Stimulated activated CD8-positive, alpha-beta memory T cell treated with anti-CD3 and anti-CD28 coated beads, Interleukin-2, amount 100 ng/mL, for 48 hours (primary cell): ENCODE data around the gene ANGEL1.

Experiments
- DNase-seq, 2 donors: peaks; one replicate each; pipeline ENCODE4 v3.0.0-alpha.2; 2020; ENCODE audit warnings: low read depth in 2 of 2

Gene ANGEL1

DNA sequence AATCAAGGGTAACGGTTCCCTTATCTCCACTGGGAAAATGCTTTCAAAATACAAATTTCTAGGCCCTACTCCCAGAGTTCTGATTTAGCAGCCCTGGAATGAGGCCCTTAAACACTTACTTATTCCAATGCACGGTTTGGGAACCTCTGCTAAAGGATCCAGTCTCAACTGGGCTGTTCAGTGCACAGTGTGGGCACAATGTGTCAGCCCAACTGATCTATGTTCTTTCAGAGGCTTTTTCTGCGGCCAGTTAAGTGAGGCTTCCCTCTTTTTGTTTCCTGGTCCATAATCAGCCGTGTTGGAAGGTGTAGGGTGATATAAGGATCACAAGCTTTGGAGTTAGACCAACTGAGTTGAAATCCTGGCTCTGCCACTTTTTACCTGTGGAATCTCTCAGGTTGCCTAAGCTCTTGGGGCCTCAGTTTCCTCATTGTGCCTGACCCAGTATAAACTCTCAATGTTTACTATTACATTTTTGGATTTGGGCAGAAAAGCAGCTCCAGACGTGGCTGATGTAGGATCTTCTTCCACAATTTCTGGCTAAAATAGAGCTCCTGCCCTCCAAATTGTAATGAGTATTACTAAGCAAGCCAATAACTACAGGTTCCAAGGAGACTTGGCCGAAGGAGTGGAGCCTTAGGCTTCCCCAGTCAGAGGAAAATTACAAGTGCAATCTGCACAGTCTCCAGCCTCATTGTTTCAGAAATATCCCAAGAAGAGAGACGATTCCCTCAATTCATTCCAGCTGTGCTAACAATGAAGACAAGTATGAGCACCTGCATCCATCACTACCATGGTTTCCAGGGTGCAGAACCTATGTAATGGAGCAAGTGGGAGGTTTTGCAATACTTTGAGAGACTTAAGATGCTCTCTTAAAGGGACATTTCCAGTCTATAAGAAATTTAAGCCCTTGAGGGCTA is 2.3 kb upstream of the ANGEL1 start:
- DNase-seq: no peak

DNA sequence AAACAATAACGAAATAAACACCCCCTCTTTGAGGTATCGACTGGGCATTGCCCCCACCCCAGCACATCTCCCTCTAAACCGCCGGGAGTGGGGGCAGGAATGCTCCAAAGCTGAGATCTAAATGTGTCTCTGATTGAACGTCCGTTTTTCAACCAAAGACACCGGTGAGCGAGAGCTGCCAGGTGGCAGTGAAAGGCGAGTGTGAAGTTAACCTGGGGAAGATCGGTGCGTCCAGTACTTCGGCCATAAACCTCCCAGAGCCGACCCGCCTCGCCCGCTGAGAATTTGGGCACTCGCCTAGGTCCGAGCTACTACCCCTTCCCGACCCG is 625 bp downstream of the ANGEL1 start:
- DNase-seq: no peak

DNA sequence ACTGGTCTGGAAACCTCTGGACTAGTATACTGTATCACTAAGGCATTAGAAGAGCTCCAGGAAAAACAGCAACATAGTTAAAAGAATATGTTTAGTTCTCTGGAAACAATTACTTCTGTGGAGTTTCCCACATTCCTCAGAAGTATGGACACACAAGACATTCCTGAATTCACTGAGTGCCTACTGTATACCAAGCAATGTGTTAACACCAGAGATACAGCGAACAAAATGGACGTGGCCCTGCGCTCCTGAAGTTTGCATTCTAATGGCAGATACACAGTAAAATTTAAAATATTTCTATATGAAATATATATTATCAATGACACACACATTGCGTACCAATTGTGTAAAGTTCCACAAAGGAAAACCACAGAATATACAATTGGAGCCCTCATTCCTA is 1.1 kb downstream of the ANGEL1 start:
- DNase-seq: no peak

DNA sequence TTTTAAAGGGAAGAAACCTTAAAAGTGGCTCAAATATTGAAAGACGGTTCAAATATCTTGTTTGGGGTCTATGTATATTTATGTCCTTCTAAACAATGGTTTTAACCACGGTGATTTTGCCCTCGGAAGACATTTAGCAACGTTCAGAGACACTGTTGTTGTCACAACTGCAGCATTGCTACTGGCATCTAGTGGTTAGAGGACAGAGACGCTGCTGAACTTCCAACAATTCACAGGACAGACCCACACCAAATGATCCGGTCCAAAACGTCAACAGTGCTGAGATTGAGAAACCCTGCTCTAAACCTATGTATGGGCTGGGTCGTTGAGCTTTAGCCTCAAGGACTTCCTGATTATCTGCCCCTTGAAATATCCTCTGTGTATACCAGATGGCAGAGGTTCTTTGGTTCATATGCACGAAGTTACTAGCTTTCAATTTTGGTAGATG is 1.7 kb downstream of the ANGEL1 start:
- no peak for DNase-seq

DNA sequence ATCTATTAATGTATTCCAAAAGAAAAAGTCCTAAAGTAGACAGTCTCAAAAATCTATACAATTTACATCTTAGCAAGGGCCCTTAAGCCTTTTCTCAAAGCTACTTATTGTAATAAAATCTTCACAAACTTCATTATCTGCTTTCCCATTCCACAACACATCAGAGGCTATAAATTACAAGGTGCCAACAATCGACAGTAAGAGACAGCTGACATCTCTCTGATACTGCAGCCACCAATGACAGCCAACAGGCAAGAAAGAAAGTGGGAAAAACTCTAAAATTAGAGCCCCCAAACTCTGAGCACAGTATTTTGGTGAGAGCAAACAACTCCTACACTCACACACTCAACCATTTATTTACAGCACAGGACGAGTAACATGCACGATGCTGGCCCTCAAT is 2.2 kb downstream of the ANGEL1 start:
- no peak for DNase-seq

DNA sequence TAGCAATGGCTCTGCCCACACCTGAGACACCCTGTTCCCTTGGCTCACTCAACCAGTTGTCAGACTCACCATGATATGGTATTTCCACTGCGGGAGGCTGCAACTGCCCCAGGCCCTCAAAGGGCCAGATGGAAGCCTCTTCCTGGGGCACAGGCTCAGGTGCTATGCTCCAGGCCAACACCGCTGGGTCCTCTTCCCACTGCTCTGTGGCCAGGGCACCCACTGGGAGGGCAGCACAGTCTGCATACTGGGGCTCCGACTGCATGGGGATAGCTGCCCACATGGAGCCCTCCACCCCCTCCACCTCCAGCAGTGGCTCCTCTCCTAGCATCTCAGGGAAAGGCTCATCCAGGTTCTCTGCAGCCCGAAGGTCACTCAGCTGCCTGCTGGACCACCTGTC is 3.7 kb downstream of the ANGEL1 start:
- no peak for DNase-seq

DNA sequence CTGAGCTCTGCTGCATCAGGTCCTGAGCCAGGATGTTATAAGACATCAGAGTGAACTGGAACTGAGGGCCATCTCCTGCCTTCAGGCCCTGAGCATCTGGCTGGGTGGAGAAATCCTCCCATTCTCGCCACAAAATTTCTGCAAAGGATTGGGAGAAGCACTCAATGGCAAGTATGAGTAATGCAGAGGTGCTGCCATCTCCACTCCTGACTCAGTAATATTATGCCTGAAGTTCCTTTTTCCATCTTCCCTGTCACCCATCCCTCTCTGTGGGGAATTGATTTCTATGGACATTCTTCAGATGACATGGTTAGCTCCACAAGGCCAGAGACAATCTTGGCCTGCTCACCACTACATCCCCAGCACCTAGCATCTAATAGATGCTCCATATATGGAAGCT is 4.7 kb downstream of the ANGEL1 start:
- DNase-seq: no peak

DNA sequence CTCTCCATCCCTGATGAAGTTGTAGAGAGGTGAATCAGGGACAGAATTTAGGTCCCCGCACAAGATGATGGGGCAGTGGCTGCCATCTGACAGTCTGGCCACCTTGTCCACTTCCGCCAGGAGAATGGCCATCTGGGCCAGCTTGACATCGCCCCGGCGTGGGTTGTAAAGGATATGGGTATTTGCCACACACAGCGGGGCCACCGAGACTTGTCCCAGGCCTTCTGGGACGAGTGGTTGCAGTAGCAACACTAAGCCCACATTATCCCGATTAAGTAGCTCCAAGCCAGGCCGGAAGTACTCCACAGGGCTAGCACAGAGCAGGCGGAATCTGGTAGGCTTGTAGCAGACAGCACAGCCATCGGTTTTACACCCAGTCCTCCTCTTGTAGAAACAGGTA is 6.2 kb downstream of the ANGEL1 start:
- no peak for DNase-seq

DNA sequence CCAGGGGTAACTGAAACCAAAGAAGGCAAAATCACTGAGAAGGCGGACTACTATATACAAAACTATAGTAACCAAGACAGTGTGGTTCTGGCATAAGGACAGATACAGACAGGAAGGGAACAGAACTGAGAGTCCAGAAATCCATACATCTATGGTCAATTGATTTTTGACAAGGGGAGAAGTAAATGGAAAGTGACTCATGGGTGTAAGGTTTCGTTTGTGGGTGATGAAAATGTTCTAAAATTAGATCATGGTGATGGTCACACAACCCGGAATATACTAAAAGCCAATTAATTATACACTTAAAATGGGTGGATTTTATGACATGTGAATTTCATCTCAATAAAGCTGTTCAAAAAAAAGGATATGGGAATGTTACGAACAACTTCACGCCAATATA is 18.7 kb downstream of the ANGEL1 start:
- no peak for DNase-seq

DNA sequence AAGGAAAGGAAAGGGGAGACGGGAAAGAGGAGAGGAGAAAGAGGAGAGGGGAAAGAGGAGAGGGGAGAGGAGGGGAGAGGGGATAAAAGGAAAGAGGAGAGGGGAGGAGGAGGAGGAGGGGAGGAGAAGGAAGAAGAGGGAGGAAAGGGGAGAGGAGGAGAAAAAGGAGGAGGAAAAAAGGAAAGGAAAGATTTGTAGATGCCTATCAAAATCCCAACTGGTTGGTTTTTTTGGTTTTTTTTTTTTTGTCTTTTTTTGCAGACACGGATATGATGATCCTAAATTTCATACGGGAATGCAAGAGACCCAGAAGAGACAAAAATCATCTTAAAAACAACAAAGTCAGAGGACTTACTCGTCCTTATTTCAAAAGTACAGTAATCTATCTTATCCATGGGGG is 19.4 kb downstream of the ANGEL1 start:
- DNase-seq: no peak

DNA sequence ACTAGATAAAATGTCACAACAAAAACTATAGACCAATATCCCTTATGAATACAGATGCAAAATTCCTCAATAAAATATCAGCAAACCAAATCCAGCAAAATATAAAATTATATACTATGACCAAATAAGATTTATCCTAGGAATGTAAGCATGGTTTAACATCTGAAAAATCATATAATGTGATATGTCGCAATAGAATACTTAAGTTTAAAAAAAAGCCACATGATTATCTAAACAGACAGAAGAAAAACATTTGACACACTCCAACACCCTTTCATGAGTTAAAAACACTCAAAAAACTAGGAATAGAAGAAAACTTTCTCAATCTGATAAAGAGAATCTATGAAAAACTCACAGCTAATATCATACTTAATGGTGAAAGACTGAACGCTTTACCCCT is 20.3 kb downstream of the ANGEL1 start:
- no peak for DNase-seq

DNA sequence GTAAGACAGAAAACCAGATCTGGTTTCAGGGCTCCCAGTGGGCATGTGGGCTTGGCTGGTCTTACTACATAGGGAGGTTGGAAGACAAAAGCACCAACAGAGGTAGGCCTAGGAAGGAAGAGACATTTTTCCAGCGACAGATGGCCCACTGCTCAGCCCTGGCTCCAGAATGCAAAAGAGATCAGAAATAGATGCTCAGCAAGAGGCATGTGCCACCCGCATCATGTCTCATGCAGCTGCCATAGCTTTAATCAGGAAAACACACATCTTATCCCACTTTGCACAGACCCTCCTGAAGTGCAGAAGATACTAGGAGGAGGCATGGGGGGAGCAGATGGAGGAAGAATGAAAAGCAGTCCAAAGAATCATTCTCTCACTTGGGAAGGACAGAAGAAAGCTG is 26.1 kb downstream of the ANGEL1 start:
- DNase-seq: no peak

DNA sequence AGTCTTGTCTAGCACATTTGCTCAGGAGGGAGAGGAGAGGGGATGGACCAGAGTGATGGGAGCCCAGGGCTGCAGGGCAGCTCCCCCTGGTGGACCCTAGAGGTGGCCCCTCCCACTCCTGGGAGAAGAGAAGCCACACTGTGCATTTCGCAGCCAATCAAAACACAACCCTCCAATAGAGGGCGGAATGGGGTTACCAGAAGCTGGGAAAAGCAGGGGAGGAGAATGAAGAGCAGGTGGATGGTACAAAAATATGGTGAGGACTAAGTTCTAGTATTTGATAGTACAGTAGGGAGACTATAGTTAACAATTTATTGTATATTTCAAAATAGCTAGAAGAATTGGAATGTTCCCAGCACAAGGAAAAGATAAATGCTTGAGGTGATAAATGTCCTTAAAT is 27.8 kb downstream of the ANGEL1 start:
- peak; percentile 43 to 49 for DNase-seq

DNA sequence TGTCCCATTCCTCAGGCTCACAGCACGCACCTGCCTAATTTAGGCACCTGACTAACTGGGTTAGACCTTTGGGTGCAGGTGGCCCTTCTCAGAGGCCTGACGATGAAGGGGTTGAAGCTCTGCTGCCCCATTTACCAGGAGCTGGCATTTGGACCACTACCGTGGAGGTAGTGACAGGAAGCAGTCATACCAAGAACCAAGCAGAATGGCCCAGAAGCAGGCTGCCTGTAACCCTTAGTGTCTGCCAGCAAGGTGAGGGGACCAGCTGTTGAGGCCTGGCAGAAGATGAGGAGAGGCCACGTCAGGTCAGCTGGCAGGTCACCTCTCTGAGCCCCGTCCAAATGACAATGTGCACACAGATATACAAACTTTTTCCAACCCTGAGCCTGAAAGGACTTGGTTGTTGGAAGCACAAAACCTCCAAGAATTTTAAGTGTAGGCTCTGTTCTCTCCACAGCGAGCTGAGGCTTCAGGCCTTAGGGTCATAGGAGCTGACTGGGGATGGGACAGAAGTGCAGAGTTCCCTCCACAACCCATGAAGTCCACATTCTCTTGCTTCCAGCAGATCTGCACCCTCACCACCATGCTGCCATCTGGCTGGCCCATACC is 28.3 kb downstream of the ANGEL1 start:
- DNase-seq: no peak

DNA sequence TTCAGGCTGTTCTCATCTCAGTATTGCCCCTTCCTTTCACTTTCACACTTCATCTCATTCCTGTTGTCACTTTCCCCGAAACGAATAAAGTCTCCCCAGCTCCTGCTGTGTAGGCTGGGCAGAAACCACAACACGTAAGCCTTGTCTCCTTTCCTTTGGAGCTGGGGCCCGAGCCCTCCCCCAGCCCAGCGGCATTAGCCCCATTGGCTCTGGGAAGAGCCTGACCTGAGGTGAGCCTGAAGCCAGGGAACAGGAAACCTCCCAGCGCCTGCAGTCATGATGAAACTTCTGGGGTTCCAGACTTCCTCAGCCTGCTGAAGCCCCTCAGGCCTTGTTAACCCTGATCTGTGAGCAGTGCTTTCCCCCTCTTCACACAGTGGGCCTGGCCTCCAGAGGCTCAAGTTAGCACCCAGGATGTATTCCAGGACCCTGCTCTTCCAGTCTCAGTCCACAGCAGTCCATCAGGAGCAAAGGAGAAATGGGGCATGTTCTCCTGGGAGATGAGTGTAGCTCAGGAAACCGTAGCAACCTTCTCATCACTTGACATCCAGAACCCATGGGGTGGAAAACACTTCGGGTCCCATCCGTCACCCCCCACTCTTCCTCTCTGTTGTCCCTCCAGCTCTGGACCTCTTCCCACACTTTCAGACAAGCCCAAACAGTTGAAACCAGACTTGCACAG is 29.7 kb downstream of the ANGEL1 start:
- DNase-seq: no peak

DNA sequence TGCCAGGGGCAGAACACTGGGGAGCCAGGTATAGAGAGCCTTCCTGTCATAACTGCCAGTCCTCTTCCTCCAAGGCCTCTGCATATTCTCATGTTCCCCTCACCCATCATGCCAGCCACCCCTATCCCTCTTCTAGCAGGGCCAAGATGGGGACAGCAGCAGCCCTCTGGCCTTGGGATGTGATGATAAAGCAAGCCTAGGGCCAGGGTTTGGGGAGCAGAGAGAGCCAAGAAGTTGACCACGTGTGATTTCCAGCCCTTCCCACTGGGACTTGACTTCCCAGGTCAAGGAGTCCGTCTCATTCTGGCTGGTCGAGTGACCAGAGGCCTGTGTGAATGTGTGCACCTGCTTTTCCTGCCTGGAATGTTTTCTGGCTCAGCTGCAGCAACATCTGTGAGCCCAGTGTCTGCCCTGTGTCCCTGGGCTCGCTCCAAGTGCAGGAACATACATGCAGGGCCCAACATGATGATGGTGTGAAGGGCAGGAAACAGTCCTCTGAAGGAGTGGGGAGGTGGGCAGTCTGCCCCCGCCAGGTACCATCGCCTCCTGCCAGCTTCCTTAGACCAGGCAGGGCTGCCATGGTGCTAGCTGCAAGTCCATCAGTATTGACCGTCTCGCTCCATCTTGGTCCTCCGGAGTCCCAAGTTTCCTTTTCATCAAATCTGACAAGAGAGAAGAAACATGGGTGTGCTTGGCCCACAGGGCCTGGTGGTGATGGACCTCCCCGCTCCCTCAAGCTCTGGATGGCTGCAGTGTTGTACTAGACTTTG is 30.4 kb downstream of the ANGEL1 start:
- no peak for DNase-seq

DNA sequence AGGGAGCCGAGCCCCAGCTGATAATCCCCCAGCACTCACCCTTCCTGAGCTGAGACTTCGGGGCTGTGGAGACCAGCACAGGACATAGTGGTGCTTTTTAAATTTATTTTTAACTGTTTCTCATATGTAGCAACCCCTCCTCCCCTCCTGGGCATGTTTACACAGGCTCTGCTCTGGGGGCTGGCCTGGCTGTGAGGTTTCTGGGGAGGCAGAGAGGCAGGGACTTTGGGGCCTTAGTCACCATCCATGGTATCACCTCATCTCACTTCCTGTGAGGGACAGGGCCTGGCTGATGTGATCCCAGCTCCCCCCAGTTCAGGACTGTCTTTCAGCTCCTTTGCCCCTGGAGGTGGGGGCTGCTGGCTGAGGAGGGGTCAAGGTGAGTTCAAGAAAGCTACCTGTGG is 31.0 kb downstream of the ANGEL1 start:
- no peak for DNase-seq

DNA sequence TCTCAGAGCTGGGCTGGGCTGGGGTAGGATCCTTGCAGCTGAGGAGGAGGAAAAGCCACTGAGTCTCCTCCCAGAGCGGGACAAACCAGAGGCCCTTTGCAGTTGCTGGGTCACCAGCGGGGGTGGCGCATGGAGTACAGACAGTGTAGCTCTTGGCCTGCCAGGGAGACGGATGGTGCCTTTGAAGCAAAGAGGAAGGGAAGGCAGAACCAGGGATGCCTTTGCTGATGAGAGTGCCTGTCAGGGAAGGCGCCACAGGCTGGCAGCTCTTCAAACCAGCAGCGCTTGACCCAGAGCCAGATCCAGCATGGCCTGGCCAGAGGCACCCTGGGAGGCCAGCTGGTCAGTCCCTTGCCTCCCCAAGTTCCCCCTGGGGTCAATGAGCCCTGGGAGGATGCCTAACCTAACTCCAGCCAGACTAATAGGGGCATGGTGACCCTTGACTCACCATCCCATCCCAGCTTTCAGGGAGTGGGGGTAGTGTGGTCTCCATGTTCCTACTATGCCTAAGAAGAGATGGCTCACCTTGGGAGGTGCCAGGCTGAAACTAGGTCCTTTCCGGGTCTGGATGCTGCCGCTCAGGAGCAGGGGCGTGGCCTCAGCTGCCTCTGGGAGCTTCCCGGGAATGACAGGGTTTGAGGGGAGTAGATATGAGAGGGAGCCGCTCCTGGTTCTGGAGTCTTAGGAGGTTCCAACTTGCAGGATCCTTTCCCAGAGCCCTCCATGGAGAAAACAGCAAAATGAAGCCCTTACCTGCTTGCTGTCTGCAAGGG is 31.6 kb downstream of the ANGEL1 start:
- no peak for DNase-seq

DNA sequence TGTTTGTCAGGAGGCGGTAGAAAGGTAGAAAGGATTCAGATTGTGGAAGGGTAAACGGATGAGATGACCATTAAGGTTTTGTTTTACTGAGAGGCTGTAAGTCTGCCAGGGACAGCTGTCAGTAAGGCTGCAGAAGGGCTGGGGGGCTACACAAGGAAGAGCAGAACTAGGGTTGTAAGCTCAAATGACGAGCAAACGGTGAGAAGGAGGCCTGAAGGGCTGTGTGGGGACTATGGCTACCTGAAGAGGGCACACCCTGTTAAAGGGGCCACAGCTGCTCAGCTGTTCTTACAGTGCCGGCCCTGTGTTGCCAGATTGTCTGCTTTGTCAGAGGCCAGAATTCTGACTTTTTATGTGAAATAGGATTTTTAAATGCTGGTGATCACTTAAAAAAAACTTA is 32.3 kb downstream of the ANGEL1 start:
- DNase-seq: no peak

DNA sequence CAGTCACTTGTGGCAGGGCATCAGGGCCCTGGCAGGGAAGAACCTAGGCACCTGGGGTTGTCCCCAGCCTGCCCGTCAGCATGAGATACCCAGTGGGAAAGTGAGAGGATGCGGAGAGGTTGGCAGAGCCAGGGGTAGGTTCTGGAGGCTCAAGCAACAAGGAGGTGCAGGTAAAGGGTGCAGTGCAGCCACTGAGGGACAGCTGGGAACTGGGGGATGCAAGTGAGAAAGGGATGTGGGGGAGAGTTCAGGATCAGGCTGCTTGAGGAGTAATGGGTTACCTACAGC is 32.7 kb downstream of the ANGEL1 start:
- no peak for DNase-seq

DNA sequence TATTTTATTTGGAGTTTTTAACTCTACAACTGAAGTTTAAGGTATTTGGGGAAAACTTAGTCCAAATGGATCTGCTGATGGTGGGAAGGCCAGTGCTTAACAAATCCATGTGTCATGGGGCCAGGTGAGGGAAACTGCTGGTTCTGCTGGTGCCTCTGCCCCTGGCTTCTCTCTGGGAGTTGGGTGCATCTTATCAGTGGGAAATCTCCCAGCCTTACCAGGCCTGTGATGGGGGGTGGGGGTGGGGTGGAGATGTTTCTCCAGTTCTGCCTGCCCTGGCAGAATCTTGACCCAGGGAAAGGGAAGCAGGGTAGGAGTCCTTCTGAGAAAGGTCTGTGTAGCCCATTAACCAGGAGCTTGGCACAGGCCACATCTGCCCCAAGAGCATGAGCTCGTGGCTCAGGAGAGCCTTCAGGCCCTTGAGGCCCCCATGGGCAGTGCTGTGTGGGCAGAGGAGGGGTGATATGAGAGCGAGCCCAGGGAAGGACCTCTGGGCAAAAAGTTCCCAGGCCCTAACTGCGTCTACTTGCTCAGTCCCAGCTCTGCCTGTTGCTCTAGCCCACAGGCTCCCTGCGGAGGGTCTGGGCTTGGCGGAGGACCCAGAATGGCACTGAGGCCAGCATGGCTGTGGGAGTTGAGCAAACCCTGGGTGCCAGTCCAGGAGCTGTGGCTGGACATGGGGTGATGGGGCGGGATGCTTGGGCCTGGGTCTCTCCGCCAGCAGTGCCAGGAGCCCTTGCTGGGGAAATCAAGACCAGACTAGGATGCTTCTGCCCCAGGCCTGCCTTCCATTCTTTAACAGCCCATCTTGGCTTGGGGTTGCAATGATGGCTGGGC is 33.2 kb downstream of the ANGEL1 start:
- DNase-seq: no peak
